Fibroblast of lung (primary cell): ENCODE results near the gene SCTR.

ENCODE experiments used
- EZH2 ChIP-seq: IDR thresholded peaks from 2 replicates; pipeline ENCODE4 v1.5.1; 2012; ENCODE audit warnings: low read length, control low read depth, mild to moderate bottlenecking; ENCODE audit errors: missing control alignments
- TF ChIP-seq, protein P1 (sequence below), 2 donors: IDR thresholded peaks in 1 of 2; conservative IDR thresholded peaks in 1 of 2; 1 replicate in 1 of 2; 2 replicates in 1 of 2; pipeline ENCODE4 v1.5.1; 2011 to 2012; ENCODE audit warnings: low read length in 2 of 2, control low read depth in 1 of 2, inconsistent platforms in 1 of 2, low read depth in 1 of 2, mild to moderate bottlenecking in 1 of 2

DNA sequence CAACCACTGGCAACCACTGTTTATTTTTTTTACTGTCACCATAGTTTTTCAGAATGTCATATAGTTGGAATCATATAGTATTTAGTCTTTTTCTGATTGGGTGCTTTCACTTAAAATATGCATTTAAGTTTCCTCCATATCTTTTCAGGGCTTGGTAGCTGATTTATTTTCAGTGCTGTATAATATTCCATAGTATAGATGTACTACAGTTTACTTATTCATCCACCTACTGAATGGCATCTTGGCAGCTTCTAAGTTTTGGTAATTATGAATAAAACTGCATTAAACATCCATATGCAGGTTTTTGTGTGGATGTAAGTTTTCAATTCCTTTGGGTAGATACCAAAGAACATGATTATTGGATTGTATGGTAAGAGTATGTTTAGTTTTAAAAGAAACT lies 43.0 kb upstream of the SCTR start:
- TF ChIP-seq, protein P1, sequence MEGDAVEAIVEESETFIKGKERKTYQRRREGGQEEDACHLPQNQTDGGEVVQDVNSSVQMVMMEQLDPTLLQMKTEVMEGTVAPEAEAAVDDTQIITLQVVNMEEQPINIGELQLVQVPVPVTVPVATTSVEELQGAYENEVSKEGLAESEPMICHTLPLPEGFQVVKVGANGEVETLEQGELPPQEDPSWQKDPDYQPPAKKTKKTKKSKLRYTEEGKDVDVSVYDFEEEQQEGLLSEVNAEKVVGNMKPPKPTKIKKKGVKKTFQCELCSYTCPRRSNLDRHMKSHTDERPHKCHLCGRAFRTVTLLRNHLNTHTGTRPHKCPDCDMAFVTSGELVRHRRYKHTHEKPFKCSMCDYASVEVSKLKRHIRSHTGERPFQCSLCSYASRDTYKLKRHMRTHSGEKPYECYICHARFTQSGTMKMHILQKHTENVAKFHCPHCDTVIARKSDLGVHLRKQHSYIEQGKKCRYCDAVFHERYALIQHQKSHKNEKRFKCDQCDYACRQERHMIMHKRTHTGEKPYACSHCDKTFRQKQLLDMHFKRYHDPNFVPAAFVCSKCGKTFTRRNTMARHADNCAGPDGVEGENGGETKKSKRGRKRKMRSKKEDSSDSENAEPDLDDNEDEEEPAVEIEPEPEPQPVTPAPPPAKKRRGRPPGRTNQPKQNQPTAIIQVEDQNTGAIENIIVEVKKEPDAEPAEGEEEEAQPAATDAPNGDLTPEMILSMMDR (conservative IDR thresholded peaks at IDR 0.05 in 1 of 2, IDR thresholded peaks at IDR 0.05 in 1 of 2; ENCODE audit: low read depth in 1 of 2, low read length in 2 of 2): no peak
- no peak for TF ChIP-seq EZH2
